Mesodermal cell (in vitro differentiated cells): ENCODE data around the gene NLN.
"Not testable (repeated sequence)": the region's sequence is repeated elsewhere in the genome, so short reads cannot be mapped to it uniquely, and the experiment has no call there.

Source experiments
- H3K27ac ChIP-seq: 2 replicates; pipeline ENCODE4 v1.7.0; 2013; ENCODE audit warnings: mild to moderate bottlenecking, low read depth, low read length, moderate library complexity; ENCODE audit not compliant: severe bottlenecking
- H3K36me3 ChIP-seq: 2 replicates; pipeline ENCODE4 v1.7.1; 2013; ENCODE audit warnings: mild to moderate bottlenecking, low read length, moderate library complexity; ENCODE audit not compliant: control insufficient read depth, insufficient read depth
- H3K4me1 ChIP-seq: one replicate; pipeline ENCODE4 v1.7.1; 2013; ENCODE audit warnings: mild to moderate bottlenecking, low read length; ENCODE audit not compliant: insufficient read depth, control insufficient read depth, poor library complexity, severe bottlenecking
- H3K4me3 ChIP-seq: 2 replicates; pipeline ENCODE4 v1.7.0; 2013; ENCODE audit warnings: low read length, control low read depth, mild to moderate bottlenecking; ENCODE audit not compliant: insufficient read depth, poor library complexity, severe bottlenecking; ENCODE audit errors: extremely low read depth
- H3K9me3 ChIP-seq: 2 replicates; pipeline ENCODE4 v1.7.1; 2013; ENCODE audit warnings: mild to moderate bottlenecking, low read length, moderate library complexity; ENCODE audit not compliant: control insufficient read depth
- WGBS, 2 experiments: methylation state at CpG; one replicate each; pipeline ENCODE4 v1.1.5; 2013; ENCODE audit warnings: missing lambda C conversion rate in 2 of 2; ENCODE audit not compliant: insufficient coverage in 2 of 2; 5-methylcytosine and 5-hydroxymethylcytosine counted together

NLN gene

DNA sequence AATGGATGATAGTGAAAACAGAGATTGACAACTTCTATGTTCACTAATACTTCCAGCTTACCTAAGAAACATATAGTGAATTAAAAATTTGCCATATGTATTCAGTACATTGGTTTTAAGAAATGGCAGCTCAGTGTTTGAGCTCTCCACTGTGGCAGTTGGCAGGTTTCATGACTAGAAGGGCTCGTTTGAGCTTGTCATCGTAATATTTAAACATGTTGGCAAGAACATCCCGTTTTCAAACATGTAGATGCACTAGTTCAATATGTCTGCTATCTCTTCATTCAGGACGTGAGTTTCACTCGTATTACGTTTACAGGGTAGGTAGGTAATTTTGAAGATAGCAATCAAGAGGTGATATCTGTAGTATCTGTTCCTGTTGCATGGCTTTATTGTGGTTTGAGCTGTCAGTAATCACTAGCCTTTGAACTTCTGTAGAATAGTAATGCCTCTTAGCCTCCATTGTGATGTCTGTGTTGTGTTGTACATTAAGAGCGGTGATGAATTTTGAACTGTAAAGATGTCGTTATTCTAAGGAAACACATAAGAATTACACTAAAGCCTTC, 74.8 kb downstream of the NLN start:
- WGBS, 2 experiments = 81 to 100% methylated on average over 6 of the region's 8 CpGs
- H3K9me3 ChIP-seq = peaks cover 4% of the 10 kb centered on the region
- H3K4me1 ChIP-seq = peaks cover 9% of the 10 kb centered on the region
- H3K27ac ChIP-seq = no peak overlapping the region
- peaks cover 65% of the 10 kb centered on the region for H3K36me3 ChIP-seq
- H3K4me3 ChIP-seq = no peak overlapping the region

DNA sequence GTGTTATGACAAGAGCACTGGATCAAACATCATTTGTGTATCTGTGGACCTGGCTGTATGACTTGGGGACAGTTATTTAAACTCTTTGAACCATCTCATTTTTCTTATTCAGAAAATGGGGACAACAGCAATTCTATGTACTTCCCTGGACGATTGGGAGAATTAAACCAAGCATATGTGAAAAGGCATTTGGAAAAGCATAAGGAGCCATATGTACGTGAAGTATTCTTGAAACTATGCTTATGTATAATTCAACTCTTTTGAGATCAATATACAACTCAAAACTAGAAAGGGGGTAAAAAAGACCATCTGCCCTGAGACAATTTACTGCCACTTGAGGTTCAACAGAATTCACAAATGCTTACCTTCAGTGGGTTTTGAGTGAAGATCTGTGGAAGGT, 75.5 kb downstream of the NLN start:
- H3K27ac ChIP-seq = no peak overlapping the region
- H3K9me3 ChIP-seq = peaks cover 11% of the 10 kb centered on the region
- WGBS, 2 experiments = no CpG with 5 or more reads among the region's 2 CpGs
- H3K4me1 ChIP-seq = peaks cover 9% of the 10 kb centered on the region
- H3K36me3 ChIP-seq = peaks cover 68% of the 10 kb centered on the region
- H3K4me3 ChIP-seq = no peak overlapping the region

DNA sequence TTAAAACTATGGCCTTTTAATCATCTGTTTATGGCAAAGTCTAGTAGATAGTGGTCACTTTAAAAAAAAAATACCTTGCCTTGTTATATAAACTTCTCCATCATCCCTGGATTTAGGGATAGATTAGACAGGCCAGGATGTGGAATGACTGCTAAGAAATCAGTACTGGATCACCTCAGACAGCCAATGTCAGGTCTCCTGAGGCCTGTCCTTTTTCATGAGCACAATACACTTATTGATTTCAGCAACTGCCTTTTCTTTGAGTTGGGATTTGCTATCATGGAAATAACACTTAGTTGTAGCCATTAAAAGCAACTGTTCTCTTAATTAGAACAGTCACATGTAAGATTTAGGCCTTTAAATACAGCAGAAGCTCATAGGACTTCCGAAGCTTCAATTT, 77.9 kb downstream of the NLN start:
- no CpG with 5 or more reads among the region's 1 CpG for WGBS, 2 experiments
- peaks cover 64% of the 10 kb centered on the region for H3K36me3 ChIP-seq

DNA sequence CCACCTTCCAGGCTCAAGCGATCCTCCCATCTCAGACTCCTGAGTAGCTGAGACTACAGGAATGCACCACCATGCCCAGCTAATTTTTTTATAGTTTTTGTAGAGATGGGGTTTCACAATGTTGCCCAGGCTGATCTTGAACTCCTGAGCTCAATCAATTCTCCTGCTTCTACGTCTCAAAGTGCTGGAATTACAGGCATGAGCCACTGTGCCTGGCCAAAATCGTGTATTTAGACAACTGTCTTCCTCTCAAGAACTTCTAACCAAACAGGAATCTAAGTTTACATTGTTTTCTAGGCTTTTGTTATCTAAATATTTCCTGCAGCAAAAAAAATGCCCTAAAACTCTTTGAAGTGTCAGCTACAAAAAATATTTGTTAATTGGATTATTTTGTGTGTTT, 78.8 kb downstream of the NLN start:
- Histone ChIP-seq H3K4me3 (no peak overlapping the region), H3K9me3 (peaks cover 19% of the 10 kb centered on the region), H3K27ac (peak overlapping the region; percentile 81), H3K4me1 (peaks cover 9% of the 10 kb centered on the region), H3K36me3 (peaks cover 68% of the 10 kb centered on the region)
- 94% methylated on average over 2 of the region's 3 CpGs for WGBS, 2 experiments

More for the DNA sequence above, 77.9 kb downstream of the NLN start:
- peaks cover 9% of the 10 kb centered on the region for H3K4me1 ChIP-seq
- no peak overlapping the region for H3K4me3 ChIP-seq
- H3K27ac ChIP-seq = no peak overlapping the region
- peaks cover 19% of the 10 kb centered on the region for H3K9me3 ChIP-seq

DNA sequence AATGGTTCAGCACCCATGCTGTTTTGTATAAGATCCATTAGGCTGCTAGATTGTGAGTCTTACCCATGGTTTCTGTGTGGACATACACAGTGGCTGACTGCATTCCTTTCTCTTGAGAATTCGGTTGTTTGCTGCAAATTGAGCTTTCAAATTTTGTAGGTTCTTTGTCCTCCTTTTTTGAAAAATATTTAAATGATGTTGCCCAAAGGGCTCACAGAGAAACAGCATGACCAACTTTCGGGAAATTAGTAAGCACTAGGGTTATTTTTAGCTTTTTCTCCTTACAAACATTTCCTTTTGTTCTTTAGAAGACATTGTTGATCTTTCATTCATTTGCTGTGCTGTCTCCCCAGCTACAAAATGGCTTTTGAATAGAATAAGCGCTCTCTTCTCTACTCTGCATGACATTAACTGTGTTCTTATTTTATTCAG, 79.4 kb downstream of the NLN start:
- H3K4me3 ChIP-seq = no peak overlapping the region
- H3K36me3 ChIP-seq = peaks cover 73% of the 10 kb centered on the region
- WGBS, 2 experiments = 67% methylated on average over 1 to 2 of the region's 3 CpGs
- peaks cover 9% of the 10 kb centered on the region for H3K4me1 ChIP-seq
- peaks cover 19% of the 10 kb centered on the region for H3K9me3 ChIP-seq
- peak overlapping the region; percentile 81 for H3K27ac ChIP-seq

DNA sequence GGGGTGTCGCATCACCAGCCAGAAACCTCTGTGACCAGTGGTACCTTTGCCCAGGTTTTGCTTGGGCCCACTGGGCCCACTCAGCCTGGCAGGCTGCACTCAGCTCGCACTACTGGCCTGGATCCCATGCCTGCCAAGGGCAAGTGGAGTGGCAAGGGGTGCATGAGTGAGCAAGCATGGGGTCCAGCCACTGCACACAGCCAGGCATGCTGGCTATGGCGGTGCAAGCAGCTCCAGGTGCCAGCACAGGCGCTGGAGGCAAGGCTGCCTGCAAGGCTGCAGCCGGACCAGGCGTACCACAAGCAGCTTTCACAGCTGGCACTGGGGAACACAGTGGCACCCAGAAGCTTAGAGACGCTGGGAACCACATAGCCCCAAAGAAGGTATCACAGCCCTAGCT, 80.1 kb downstream of the NLN start:
- H3K36me3 ChIP-seq = peaks cover 74% of the 10 kb centered on the region

DNA sequence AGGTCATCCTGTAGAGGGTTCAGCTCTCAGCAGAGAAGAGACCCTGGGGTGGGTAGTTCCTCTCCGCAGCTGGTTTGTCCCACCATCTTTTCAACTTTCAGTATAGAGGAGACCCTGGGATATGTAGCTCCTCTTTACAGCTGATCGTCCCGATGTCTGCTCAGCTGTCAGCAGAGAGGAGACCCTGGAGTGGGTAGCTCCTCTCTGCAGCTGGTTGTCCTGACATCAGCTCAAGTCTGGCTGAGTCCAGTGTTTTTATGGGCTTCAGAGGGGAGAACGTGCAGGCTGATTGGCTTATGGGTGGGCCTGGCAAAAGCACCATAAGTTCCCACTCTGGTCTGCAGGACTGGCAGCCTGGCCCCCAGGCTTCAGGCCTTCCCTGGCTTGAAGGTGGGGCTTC, 80.8 kb downstream of the NLN start:
- Histone ChIP-seq H3K27ac (no peak overlapping the region), H3K36me3 (peaks cover 66% of the 10 kb centered on the region), H3K4me1 (peaks cover 9% of the 10 kb centered on the region), H3K9me3 (peaks cover 19% of the 10 kb centered on the region), H3K4me3 (no peak overlapping the region)
- WGBS, 2 experiments = 88 to 100% methylated on average over 3 of the region's 4 CpGs

More for the DNA sequence above, 80.1 kb downstream of the NLN start:
- peaks cover 19% of the 10 kb centered on the region for H3K9me3 ChIP-seq
- no peak overlapping the region for H3K27ac ChIP-seq
- 95 to 99% methylated on average over 6 to 7 of the region's 7 CpGs for WGBS, 2 experiments
- no peak overlapping the region for H3K4me3 ChIP-seq
- H3K4me1 ChIP-seq = peaks cover 9% of the 10 kb centered on the region

DNA sequence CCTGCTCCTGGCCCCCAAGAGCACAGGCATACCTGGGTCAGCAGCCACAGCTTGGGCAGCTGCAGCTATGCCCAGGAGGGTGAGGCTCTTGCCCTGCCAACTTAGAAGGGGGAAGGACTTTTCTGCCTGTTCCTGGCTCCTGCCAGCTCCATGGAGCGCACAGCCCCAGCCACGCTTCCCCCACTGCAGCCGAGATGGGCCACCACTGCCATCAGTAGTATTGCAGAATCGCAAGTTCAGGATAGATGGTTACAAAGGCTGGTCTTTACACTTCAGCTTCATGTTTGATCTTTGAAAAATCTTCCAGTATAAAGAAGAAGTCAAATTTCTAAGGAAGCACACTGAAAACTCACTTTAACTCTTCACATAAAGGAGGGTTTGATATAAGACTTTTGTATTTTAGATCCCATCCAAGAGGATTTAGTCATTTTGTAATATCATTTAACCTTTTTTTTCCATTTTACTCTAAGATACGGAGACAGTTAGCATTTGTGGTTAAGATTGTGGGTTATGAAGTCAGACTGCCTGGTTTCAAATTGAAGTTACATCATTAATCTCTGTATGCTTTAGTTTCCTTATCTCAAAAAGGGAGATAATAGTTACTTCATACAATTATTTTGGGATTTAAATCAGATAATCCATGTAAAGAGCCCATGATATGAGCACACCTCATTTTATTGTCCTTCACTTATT, 81.8 kb downstream of the NLN start:
- peaks cover 9% of the 10 kb centered on the region for H3K4me1 ChIP-seq

DNA sequence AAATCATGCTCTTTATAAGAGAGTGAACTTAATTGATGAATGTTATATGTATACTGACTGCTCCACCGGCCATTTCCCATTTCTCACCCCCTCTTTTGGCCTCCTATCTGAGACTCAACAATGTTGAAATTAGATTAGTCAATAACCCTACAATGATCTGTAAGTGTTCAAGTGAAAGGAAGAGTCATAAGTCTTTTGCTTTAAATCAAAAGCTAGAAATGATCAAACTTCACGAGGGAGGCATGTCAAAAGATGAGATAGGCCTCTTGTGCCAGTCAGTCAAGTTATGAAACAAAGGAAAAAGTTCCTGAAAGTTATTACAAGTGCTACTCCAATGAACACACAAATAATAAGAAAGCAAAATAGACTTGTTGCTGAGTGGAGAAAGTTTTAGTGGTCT, 83.1 kb downstream of the NLN start:
- H3K4me1 ChIP-seq = peaks cover 9% of the 10 kb centered on the region
- no CpG with 5 or more reads among the region's 2 CpGs for WGBS, 2 experiments
- H3K36me3 ChIP-seq = peaks cover 61% of the 10 kb centered on the region
- H3K27ac ChIP-seq = no peak overlapping the region
- peaks cover 19% of the 10 kb centered on the region for H3K9me3 ChIP-seq
- no peak overlapping the region for H3K4me3 ChIP-seq

More for the DNA sequence above, 81.8 kb downstream of the NLN start:
- Histone ChIP-seq H3K9me3 (peaks cover 19% of the 10 kb centered on the region), H3K4me3 (no peak overlapping the region), H3K27ac (no peak overlapping the region), H3K36me3 (peaks cover 57% of the 10 kb centered on the region)
- WGBS, 2 experiments = 100% methylated on average over 1 to 4 of the region's 5 CpGs

DNA sequence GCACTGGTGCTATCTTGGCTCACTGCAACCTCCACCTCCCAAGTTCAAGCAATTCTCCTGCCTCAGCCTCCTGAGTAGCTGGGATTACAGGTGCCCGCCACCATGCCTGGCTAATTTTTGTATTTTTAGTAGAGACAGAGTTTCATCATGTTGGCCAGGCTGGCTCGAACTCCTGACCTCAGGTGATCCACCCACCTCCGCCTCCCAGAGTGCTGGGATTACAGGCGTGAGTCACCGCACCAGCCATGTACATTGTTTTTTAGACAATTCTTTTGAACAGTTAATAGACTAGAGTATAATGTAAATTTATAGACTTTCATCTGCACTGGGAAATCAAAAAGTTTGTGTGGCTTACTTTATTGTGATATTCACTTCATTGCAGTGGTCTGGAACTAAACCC, 85.5 kb downstream of the NLN start:
- not testable (repeated sequence) for H3K9me3 ChIP-seq, H3K4me3 ChIP-seq, H3K4me1 ChIP-seq, H3K27ac ChIP-seq
- 95% methylated on average over 3 of the region's 5 CpGs; no CpG with 5 or more reads in 1 of the 2 experiments for WGBS, 2 experiments
- H3K36me3 ChIP-seq = peaks cover 65% of the 10 kb centered on the region

DNA sequence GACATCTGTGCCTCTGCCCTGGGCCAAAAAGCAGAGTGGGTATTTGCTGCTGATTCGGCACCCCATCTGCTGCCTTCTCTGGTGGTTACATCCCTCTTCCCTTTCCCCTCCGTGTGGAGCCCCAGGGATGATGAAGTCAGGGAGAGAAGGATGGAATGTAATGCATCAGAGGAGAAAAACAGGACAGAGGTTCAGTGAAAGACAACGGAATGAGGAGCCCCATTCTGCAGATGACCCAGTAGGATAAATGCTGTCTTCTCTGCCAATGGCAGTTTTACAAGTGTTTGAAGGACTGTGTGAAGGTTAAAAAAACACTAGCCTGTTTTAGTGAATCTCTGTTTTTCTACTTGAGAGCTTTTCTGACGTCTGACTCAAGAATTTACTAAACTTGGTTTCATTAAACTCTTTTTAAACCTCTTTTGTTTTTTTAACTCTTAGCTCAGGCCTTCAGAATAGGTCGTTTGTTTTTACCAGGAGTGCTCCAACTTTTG, 86.3 kb downstream of the NLN start:
- 83 to 92% methylated on average over 2 to 3 of the region's 5 CpGs for WGBS, 2 experiments
- Histone ChIP-seq H3K4me1 (no peaks in the 10 kb centered on the region), H3K36me3 (peaks cover 61% of the 10 kb centered on the region), H3K4me3 (no peak overlapping the region), H3K27ac (no peak overlapping the region), H3K9me3 (no peaks in the 10 kb centered on the region)
